Measurements from ENCODE around the gene RNF114.
"Not testable (repeated sequence)": the region's sequence is repeated elsewhere in the genome, so short reads cannot be mapped to it uniquely, and the experiment has no call there.

RNF114 gene

GRCh38 chr20:49894073-49894470 is 42.1 kb upstream of the RNF114 start:
- TF ChIP-seq CTCF (conservative IDR thresholded peaks at IDR 0.05; ENCODE audit: low read depth, low read length), result no peak
- H3K4me3 ChIP-seq (ENCODE audit: low read depth, low read length), result no peak overlapping the region
- DNase-seq (ENCODE audit: low read depth), result no peak

GRCh38 chr20:49895474-49896093 is 40.6 kb upstream of the RNF114 start:
- not testable (repeated sequence) for DNase-seq (ENCODE audit: low read depth); H3K4me3 ChIP-seq (ENCODE audit: low read depth, low read length)

DNA sequence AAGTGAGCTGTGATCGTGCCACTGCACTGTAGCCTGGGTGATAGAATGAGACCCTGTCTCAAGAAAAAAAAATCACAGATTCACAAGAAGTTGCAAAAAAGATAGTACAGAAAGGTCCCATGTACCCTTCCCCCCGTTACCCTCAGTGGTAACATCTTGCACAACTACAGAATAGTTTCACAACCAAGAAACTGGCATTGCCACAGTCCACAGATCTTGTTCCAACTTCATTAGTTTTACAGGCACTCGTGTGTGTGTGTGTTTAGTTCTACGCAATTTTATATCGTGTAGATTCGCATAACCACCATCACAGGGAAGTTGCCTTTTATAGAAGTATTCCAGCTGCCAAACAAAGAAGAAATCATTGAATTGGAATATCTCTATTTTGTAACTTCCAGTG is 40.0 kb upstream of the RNF114 start:
- no peak for TF ChIP-seq CTCF (conservative IDR thresholded peaks at IDR 0.05; ENCODE audit: low read depth, low read length)
- DNase-seq (ENCODE audit: low read depth), result no peak
- H3K4me3 ChIP-seq (ENCODE audit: low read depth, low read length), result no peak overlapping the region

- DNase-seq (ENCODE audit: low read depth), result no peak
- no peak for TF ChIP-seq CTCF (conservative IDR thresholded peaks at IDR 0.05; ENCODE audit: low read depth, low read length)
- no peak overlapping the region for H3K4me3 ChIP-seq (ENCODE audit: low read depth, low read length)
Measured at GRCh38 chr20:49899541-49900383, 36.4 kb upstream of the RNF114 start.

GRCh38 chr20:49901588-49901987 is 34.6 kb upstream of the RNF114 start:
- H3K4me3 ChIP-seq (ENCODE audit: low read depth, low read length), result no peak overlapping the region
- no peak for TF ChIP-seq CTCF (conservative IDR thresholded peaks at IDR 0.05; ENCODE audit: low read depth, low read length)
- no peak for DNase-seq (ENCODE audit: low read depth)

- H3K4me3 ChIP-seq (ENCODE audit: low read depth, low read length), result no peak overlapping the region
- DNase-seq (ENCODE audit: low read depth), result no peak
- TF ChIP-seq CTCF (conservative IDR thresholded peaks at IDR 0.05; ENCODE audit: low read depth, low read length), result no peak
Measured at GRCh38 chr20:49904440-49905214, 31.6 kb upstream of the RNF114 start.

DNA sequence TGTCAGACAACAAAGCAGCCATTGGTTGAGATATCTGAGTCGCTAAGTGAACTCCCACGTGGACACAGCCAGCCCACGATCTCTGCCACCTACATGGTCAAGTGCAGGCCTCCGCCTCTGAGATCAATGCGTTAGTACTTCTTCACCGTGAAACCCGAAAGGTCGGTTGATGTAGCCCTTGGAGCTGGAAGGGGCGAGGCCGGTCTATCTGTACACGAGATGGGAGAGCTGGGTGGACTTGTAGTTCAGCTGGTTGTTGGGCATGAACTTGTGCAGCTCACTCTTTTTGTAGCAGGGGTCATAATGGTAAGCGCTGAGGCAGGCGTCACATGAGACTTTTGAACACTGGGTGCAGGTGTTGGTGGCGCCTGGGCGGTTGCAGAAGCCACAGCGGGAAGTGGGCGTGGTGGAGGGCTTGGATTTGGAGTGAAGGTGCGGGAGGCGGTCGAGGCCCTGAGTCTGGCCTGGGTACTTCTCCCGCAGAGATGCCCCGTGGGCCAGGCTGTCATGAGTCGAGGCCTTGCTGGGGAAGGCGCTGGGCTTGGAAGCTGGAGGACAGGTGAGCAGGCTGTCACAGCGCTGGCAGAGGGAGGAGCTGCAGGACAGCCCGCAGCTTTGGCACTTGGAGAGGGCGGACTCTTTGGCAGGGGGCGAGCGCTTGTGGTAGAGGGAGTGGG is 30.6 kb upstream of the RNF114 start:
- DNase-seq (ENCODE audit: low read depth), result no peak
- no peak for TF ChIP-seq CTCF (conservative IDR thresholded peaks at IDR 0.05; ENCODE audit: low read depth, low read length)
- no peak overlapping the region for H3K4me3 ChIP-seq (ENCODE audit: low read depth, low read length)

Measured in choroid plexus epithelial cell (primary cell).